PFSK-1 (cell line): ENCODE measurements around the gene EFHD2.

Source experiments
- FOXP2 ChIP-seq: optimal IDR thresholded peaks from 2 replicates; pipeline ENCODE3; 2011; ENCODE audit warnings: borderline replicate concordance, control low read depth, inconsistent platforms; ENCODE audit not compliant: insufficient read depth; ENCODE audit errors: extremely low read length, extremely low read depth
- POLR2AphosphoS5 ChIP-seq: IDR thresholded peaks from 2 replicates; pipeline ENCODE4 v1.6.1; 2012; ENCODE audit warnings: low read depth, mild to moderate bottlenecking, control low read depth, low read length, moderate library complexity
- REST ChIP-seq, 2 experiments: IDR thresholded peaks; 2 replicates each; pipeline versions ENCODE4 v1.6.1 to v1.8.0; 2011 to 2012; ENCODE audit warnings: low read depth in 2 of 2, low read length in 2 of 2, control low read depth in 1 of 2, inconsistent platforms in 1 of 2, mild to moderate bottlenecking in 1 of 2, moderate library complexity in 1 of 2; ENCODE audit not compliant: insufficient read depth in 1 of 2
- SIN3A ChIP-seq: IDR thresholded peaks from 2 replicates; pipeline ENCODE4 v1.6.1; 2012; ENCODE audit warnings: mild to moderate bottlenecking, low read length, moderate library complexity, borderline replicate concordance; ENCODE audit not compliant: insufficient read depth
- TAF1 ChIP-seq: IDR thresholded peaks from 2 replicates; pipeline ENCODE4 v1.6.1; 2012; ENCODE audit warnings: low read length, control low read depth, borderline replicate concordance; ENCODE audit not compliant: insufficient read depth

EFHD2 gene

GRCh38 chr1:15432324-15432723, 22.6 kb downstream of the EFHD2 start:
- TF ChIP-seq FOXP2 (no peak), POLR2AphosphoS5 (no peak), SIN3A (no peak), REST (IDR thresholded peaks at IDR 0.05; ENCODE audit: insufficient read depth in 1 of 2, low read depth in 2 of 2, low read length in 2 of 2) (no peak), TAF1 (no peak)

GRCh38 chr1:15433471-15433870, 23.8 kb downstream of the EFHD2 start:
- TF ChIP-seq SIN3A (no peak), FOXP2 (no peak), POLR2AphosphoS5 (no peak), TAF1 (no peak), REST (IDR thresholded peaks at IDR 0.05; ENCODE audit: insufficient read depth in 1 of 2, low read depth in 2 of 2, low read length in 2 of 2) (no peak)

GRCh38 chr1:15435239-15436077, 25.8 kb downstream of the EFHD2 start:
- no peak for TF ChIP-seq TAF1
- TF ChIP-seq POLR2AphosphoS5: no peak
- no peak for TF ChIP-seq FOXP2
- no peak for TF ChIP-seq REST (IDR thresholded peaks at IDR 0.05; ENCODE audit: insufficient read depth in 1 of 2, low read depth in 2 of 2, low read length in 2 of 2)
- no peak for TF ChIP-seq SIN3A

- TF ChIP-seq REST (IDR thresholded peaks at IDR 0.05; ENCODE audit: insufficient read depth in 1 of 2, low read depth in 2 of 2, low read length in 2 of 2) (no peak), POLR2AphosphoS5 (no peak), SIN3A (no peak), FOXP2 (no peak), TAF1 (no peak)
Observed at GRCh38 chr1:15436881-15437442, 27.3 kb downstream of the EFHD2 start.
